Neural progenitor cell (in vitro differentiated cells): Measurements from ENCODE around the gene ARID3A. TPM values are rescaled to one million over a fixed set of nuclear protein-coding genes. Genes with fewer than 3 reads are reported as not detected.

Experiments
- DNase-seq: peaks from one replicate; pipeline ENCODE4 v3.0.0-alpha.2; 2016; ENCODE audit warnings: low spot score
- H2AFZ ChIP-seq: fragments of 200-600 bp; sonication (generic); replicated peaks from 2 replicates; pipeline ENCODE4 v1.6.1; 2016; ENCODE audit warnings: antibody characterized with exemption
- H3F3A ChIP-seq: fragments of 200-600 bp; sonication (generic); 2 replicates; pipeline ENCODE4 v1.6.1; 2016; ENCODE audit warnings: antibody characterized with exemption, low read depth
- H3K27ac ChIP-seq: fragments of 200-600 bp; sonication (generic); 2 replicates; pipeline ENCODE4 v1.5.1; 2016; ENCODE audit warnings: mild to moderate bottlenecking
- H3K27me3 ChIP-seq: fragments of 200-600 bp; sonication (generic); 2 replicates; pipeline ENCODE4 v1.6.1; 2016; ENCODE audit warnings: mild to moderate bottlenecking, moderate library complexity
- H3K36me3 ChIP-seq: fragments of 200-600 bp; sonication (generic); 2 replicates; pipeline ENCODE4 v1.5.1; 2016
- H3K4me1 ChIP-seq: fragments of 200-600 bp; sonication (generic); 2 replicates; pipeline ENCODE4 v1.6.1; 2016; ENCODE audit warnings: mixed run types
- H3K4me2 ChIP-seq: fragments of 200-600 bp; sonication (generic); 2 replicates; pipeline ENCODE4 v1.6.1; 2016
- H3K4me3 ChIP-seq: fragments of 200-600 bp; sonication (generic); 2 replicates; pipeline ENCODE4 v1.5.1; 2016
- H3K79me2 ChIP-seq: fragments of 200-600 bp; sonication (generic); 2 replicates; pipeline ENCODE4 v1.6.1; 2016; ENCODE audit warnings: low read depth
- H3K9ac ChIP-seq: fragments of 200-600 bp; sonication (generic); 2 replicates; pipeline ENCODE4 v1.6.1; 2016
- H3K9me3 ChIP-seq: fragments of 200-600 bp; sonication (generic); 2 replicates; pipeline ENCODE4 v1.5.1; 2016; ENCODE audit warnings: low read depth
- H4K20me1 ChIP-seq: fragments of 200-600 bp; sonication (generic); 2 replicates; pipeline ENCODE4 v1.6.1; 2016; ENCODE audit warnings: low read depth
- H3K27ac Mint-ChIP-seq: 3 replicates; pipeline ENCODE4 v1.8.0; 2021; ENCODE audit warnings: mixed read lengths
- H3K27me3 Mint-ChIP-seq: 2 replicates; pipeline ENCODE4 v1.8.0; 2022; ENCODE audit warnings: low read depth, mild to moderate bottlenecking, inconsistent platforms, moderate library complexity, mixed read lengths; ENCODE audit not compliant: insufficient read depth
- H3K36me3 Mint-ChIP-seq: 3 replicates; pipeline ENCODE4 v1.8.0; 2021; ENCODE audit warnings: mixed read lengths
- H3K4me1 Mint-ChIP-seq: 3 replicates; pipeline ENCODE4 v1.8.0; 2021; ENCODE audit warnings: mixed read lengths
- H3K4me3 Mint-ChIP-seq: 3 replicates; pipeline ENCODE4 v1.8.0; 2021; ENCODE audit warnings: mild to moderate bottlenecking, moderate library complexity, mixed read lengths
- H3K9me3 Mint-ChIP-seq: 3 replicates; pipeline ENCODE4 v1.8.0; 2020; ENCODE audit warnings: mixed read lengths
- EZH2 ChIP-seq: fragments of 200-600 bp; sonication (generic); IDR thresholded peaks from 2 replicates; pipeline ENCODE4 v1.6.1; 2017; ENCODE audit warnings: antibody characterized with exemption, mild to moderate bottlenecking, moderate library complexity
- EZH2phosphoT487 ChIP-seq: fragments of 200-600 bp; sonication (generic); IDR thresholded peaks from 2 replicates; pipeline ENCODE4 v1.6.1; 2017; ENCODE audit warnings: antibody characterized with exemption
- total RNA-seq: library from RNA; depleted of rRNA; stranded (reverse); fragments of >200 nt; gene quantifications from 2 replicates; pipeline ENCODE4 v1.2.3, GENCODE V29; 2015; ENCODE audit warnings: low replicate concordance
- TF ChIP-seq, protein P1 (sequence below): fragments of 200-600 bp; sonication (generic); IDR thresholded peaks from 2 replicates; pipeline ENCODE4 v1.5.1; 2017; ENCODE audit warnings: antibody characterized with exemption, mild to moderate bottlenecking

ARID3A gene
- total RNA-seq, 1 donor from 2014 or later = 25.5 TPM

- H3K27ac ChIP-seq = peak overlapping the region; percentile 51
- H3K4me3 ChIP-seq = peak overlapping the region; percentile 97
- peak overlapping the region; percentile 79 for H3K9ac ChIP-seq
- DNase-seq = peak; percentile 78
- Mint-ChIP-seq H3K4me3 (peak overlapping the region; percentile 93), H3K27me3 (peaks cover 4% of the 10 kb centered on the region), H3K36me3 (peaks cover 4% of the 10 kb centered on the region), H3K27ac (no peak overlapping the region), H3K9me3 (no peaks in the 10 kb centered on the region), H3K4me1 (peaks cover 5% of the 10 kb centered on the region)
- peak overlapping the region; percentile 84 for H3K4me2 ChIP-seq
- H4K20me1 ChIP-seq = peaks cover 28% of the 10 kb centered on the region
- H3K4me1 ChIP-seq = peaks cover 10% of the 10 kb centered on the region
- peaks cover 12% of the 10 kb centered on the region for H3K27me3 ChIP-seq
- H3K36me3 ChIP-seq = no peaks in the 10 kb centered on the region
- peaks cover 60% of the 10 kb centered on the region for H3K79me2 ChIP-seq
- peaks cover 47% of the 10 kb centered on the region for H3F3A ChIP-seq
- no peak overlapping the region for H2AFZ ChIP-seq
- no peak for TF ChIP-seq EZH2phosphoT487
- TF ChIP-seq, protein P1, sequence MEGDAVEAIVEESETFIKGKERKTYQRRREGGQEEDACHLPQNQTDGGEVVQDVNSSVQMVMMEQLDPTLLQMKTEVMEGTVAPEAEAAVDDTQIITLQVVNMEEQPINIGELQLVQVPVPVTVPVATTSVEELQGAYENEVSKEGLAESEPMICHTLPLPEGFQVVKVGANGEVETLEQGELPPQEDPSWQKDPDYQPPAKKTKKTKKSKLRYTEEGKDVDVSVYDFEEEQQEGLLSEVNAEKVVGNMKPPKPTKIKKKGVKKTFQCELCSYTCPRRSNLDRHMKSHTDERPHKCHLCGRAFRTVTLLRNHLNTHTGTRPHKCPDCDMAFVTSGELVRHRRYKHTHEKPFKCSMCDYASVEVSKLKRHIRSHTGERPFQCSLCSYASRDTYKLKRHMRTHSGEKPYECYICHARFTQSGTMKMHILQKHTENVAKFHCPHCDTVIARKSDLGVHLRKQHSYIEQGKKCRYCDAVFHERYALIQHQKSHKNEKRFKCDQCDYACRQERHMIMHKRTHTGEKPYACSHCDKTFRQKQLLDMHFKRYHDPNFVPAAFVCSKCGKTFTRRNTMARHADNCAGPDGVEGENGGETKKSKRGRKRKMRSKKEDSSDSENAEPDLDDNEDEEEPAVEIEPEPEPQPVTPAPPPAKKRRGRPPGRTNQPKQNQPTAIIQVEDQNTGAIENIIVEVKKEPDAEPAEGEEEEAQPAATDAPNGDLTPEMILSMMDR = no peak
- no peak for TF ChIP-seq EZH2
- no peaks in the 10 kb centered on the region for H3K9me3 ChIP-seq
Observed at GRCh38 chr19:926589-927350, 935 bp downstream of the ARID3A start.

DNA sequence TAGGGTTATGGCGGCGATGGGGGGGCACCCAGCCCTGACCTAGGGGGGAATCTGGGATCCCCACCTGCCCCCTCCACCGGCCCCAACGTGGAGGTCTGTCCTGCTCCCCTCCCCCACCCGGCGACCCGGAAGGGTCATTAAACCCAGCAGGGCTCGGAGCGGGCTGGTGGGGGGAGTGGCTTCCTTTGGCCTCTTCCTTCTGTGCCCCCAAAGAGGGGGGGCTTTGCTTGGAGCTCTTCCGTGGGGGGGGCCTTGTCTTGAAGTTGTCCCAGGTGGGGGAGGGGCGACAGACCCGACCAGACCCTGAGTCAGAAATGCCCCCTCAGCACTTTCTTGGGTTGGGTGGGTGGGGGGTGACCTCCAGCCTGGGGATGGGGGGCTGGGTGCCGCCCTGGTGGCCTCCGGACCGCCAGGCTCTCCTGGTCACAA, 1.5 kb downstream of the ARID3A start:
- no peaks in the 10 kb centered on the region for H3K9me3 ChIP-seq
- H3K9ac ChIP-seq = peak overlapping the region; percentile 79
- TF ChIP-seq EZH2phosphoT487 = no peak
- TF ChIP-seq EZH2 = no peak
- TF ChIP-seq, protein P1 = no peak
- H3K36me3 ChIP-seq = no peaks in the 10 kb centered on the region
- Mint-ChIP-seq H3K4me3 (peak overlapping the region; percentile 93), H3K4me1 (peaks cover 3% of the 10 kb centered on the region), H3K36me3 (peaks cover 6% of the 10 kb centered on the region), H3K9me3 (no peaks in the 10 kb centered on the region), H3K27ac (no peak overlapping the region), H3K27me3 (peaks cover 2% of the 10 kb centered on the region)
- H2AFZ ChIP-seq = no peak overlapping the region
- H3K27ac ChIP-seq = peak overlapping the region; percentile 51
- peaks cover 45% of the 10 kb centered on the region for H3F3A ChIP-seq
- H3K79me2 ChIP-seq = peaks cover 66% of the 10 kb centered on the region
- peak; percentile 70 for DNase-seq
- peak overlapping the region; percentile 84 for H3K4me2 ChIP-seq
- peaks cover 34% of the 10 kb centered on the region for H4K20me1 ChIP-seq
- H3K27me3 ChIP-seq = peaks cover 6% of the 10 kb centered on the region
- peaks cover 10% of the 10 kb centered on the region for H3K4me1 ChIP-seq
- H3K4me3 ChIP-seq = peak overlapping the region; percentile 97

- H2AFZ ChIP-seq = no peak overlapping the region
- Mint-ChIP-seq H3K4me3 (peak overlapping the region; percentile 93), H3K4me1 (peaks cover 5% of the 10 kb centered on the region), H3K36me3 (peaks cover 6% of the 10 kb centered on the region), H3K9me3 (no peaks in the 10 kb centered on the region), H3K27me3 (peaks cover 2% of the 10 kb centered on the region), H3K27ac (no peak overlapping the region)
- TF ChIP-seq EZH2phosphoT487 = no peak
- TF ChIP-seq, protein P1 = no peak
- TF ChIP-seq EZH2 = no peak
- no peaks in the 10 kb centered on the region for H3K9me3 ChIP-seq
- H3K4me3 ChIP-seq = peak overlapping the region; percentile 97
- H3K9ac ChIP-seq = no peak overlapping the region
- no peak for DNase-seq
- H3K27me3 ChIP-seq = peaks cover 4% of the 10 kb centered on the region
- peaks cover 14% of the 10 kb centered on the region for H3K4me1 ChIP-seq
- H3K4me2 ChIP-seq = peak overlapping the region; percentile 84
- peaks cover 42% of the 10 kb centered on the region for H3F3A ChIP-seq
- peaks cover 39% of the 10 kb centered on the region for H4K20me1 ChIP-seq
- peak overlapping the region; percentile 61 for H3K27ac ChIP-seq
- peaks cover 72% of the 10 kb centered on the region for H3K79me2 ChIP-seq
- no peaks in the 10 kb centered on the region for H3K36me3 ChIP-seq
Observed at GRCh38 chr19:927780-928401, 2.1 kb downstream of the ARID3A start.
